GM21529 (cell line): ENCODE data around the gene VSTM2B.

ENCODE experiments used
- ATAC-seq: cut with Tn5 transposase; IDR thresholded peaks from one replicate; pipeline ENCODE4 v1.9.1; 2021; ENCODE audit not compliant: unreplicated experiment

Gene VSTM2B

GRCh38 chr19:29495901-29496441 lies 29.8 kb upstream of the VSTM2B start:
- no peak for ATAC-seq

DNA sequence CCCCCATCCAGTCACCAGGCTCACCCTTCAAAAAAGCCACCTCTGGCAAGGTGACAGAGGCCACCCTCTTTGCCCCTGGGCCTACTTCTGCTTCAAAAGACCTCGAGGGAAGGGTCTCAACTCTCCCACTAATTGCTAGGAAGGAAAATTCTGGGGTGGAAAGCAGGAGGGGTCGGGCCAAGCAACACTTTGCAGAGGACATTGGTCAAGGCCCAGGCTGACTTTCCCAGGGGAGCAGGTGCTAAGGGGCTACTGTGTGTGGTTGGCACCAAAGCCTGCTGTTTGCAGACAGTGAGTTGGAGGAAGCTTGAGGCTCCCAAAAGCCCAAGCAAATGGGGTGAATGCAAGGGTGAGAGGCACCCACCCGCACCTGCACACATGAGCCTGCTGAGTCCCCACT lies 28.6 kb upstream of the VSTM2B start:
- ATAC-seq: no peak

- no peak for ATAC-seq
Measured at GRCh38 chr19:29497686-29498436, 27.9 kb upstream of the VSTM2B start.

GRCh38 chr19:29499261-29499920 lies 26.4 kb upstream of the VSTM2B start:
- no peak for ATAC-seq

GRCh38 chr19:29499921-29500590 lies 25.7 kb upstream of the VSTM2B start:
- no peak for ATAC-seq

DNA sequence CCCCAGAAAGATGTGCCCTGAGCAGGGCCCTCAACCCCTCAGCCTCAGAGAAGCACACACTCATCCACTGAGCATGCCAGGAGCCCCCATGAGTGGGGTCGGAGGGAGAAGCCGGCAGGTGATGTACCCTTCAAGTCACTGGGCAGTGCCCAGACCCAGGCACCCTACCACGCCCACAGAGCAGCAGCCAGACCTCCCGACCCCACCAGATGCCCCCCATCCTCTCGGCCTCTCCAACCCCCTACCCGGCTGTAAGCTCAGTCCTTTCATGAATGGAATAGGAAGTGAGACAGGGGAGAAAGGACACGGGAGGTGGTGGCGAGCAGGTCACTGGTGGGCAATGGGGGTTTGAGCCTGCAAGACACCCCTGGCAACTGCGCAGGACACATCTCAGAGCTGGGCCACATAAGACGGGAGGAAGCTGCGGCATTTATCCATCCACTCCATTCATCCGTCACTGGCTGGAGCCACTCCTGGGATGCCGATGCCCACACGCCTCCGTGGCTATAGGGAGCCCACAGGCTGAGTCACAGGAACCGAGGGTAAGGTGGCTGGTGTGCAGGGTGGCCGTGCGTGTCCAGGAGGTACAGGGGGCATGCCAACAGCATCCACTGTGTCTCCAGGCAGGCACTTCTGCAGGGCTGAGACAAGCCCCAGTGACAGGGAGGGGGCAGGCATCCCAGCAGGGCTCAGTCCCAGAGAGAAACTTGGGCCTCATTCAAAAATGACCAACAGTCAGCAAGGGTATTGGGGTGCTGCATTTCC lies 23.8 kb upstream of the VSTM2B start:
- no peak for ATAC-seq

DNA sequence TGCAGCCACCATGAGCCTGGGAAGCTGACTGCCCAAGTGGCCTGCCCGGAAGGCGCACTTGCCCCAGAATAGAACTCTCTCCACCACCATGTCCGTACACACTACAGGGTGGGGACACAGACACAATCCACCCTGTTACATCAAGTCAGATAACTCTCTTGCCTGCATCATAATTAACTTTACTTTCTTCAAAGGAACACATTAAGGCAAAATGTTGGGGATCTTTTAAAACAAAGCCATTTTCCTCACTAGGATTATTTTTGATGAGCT lies 23.3 kb upstream of the VSTM2B start:
- ATAC-seq: no peak

GRCh38 chr19:29503140-29503758 lies 22.5 kb upstream of the VSTM2B start:
- no peak for ATAC-seq

- no peak for ATAC-seq
Measured at GRCh38 chr19:29503785-29504184, 22.0 kb upstream of the VSTM2B start.

GRCh38 chr19:29504454-29504853 lies 21.3 kb upstream of the VSTM2B start:
- ATAC-seq: no peak

GRCh38 chr19:29505097-29505824 lies 20.5 kb upstream of the VSTM2B start:
- no peak for ATAC-seq

DNA sequence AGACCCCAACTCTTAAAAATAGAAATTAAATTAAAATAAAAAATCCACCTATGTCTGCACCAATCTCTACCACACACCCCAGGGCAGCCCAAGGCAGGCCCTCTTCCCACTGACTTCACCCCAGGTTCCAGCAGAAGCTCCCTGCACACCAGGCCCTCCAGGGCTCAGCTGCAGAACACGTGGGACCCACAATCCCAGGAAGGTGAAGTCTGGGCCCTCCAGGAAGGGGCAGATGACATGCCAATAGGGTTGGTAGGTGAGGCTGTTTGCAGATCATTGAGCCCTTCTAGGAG lies 19.2 kb upstream of the VSTM2B start:
- no peak for ATAC-seq

GRCh38 chr19:29507081-29507860 lies 18.5 kb upstream of the VSTM2B start:
- ATAC-seq: no peak

DNA sequence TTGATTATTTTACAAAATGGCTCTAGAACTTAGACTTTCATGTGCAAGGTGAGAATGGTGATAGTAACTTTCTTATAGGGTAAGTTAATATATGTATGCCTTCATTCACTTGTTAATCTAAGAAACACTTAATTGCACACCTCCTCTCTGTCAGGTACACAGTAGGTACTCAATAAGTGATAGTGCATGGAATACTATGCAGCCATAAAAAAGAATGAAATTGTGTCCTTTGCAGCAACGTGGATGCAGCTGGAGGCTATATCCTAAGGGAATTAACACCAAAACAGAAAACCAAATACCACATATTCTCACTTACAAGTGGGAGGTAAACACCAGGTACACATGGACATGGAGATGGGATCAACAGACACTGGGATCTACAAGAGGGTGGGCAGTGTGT lies 17.6 kb upstream of the VSTM2B start:
- no peak for ATAC-seq

- ATAC-seq: no peak
Measured at GRCh38 chr19:29509456-29509855, 16.3 kb upstream of the VSTM2B start.

GRCh38 chr19:29510701-29511265 lies 15.0 kb upstream of the VSTM2B start:
- ATAC-seq: no peak

GRCh38 chr19:29511768-29512167 lies 14.0 kb upstream of the VSTM2B start:
- ATAC-seq: no peak

DNA sequence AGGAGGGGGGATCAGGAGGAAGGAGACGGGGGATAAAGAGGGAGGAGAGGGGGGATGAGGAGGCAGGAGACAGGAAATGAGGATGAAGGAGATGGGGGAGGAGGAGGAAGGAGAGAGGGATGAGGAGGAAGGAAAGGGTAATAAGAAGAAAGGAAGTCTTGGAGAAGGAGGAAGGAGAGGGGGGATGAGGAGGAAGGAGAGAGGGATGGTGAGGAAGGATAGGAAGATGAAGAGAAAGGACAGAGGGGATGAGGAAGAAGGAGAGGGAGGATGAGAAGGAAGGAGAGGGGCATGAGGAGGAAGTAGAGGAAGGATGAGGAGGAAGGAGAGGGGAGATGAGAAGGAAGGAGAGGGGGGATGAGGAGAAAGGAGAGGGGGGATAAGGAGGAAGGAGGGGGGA lies 13.0 kb upstream of the VSTM2B start:
- ATAC-seq: no peak

- no peak for ATAC-seq
Measured at GRCh38 chr19:29514525-29515232, 11.1 kb upstream of the VSTM2B start.
